GM08714 (cell line): ENCODE data around the gene MAP2K2.

Experiments
- H3K4me3 ChIP-seq: fragments of 200-500 bp; sonication (Bioruptor generic); 2 replicates; pipeline ENCODE4 v1.5.1; 2014; ENCODE audit warnings: mild to moderate bottlenecking, low read length, inconsistent platforms
- ZNF274 ChIP-seq: IDR thresholded peaks from 2 replicates; pipeline ENCODE4 v1.6.1; 2012; ENCODE audit warnings: mild to moderate bottlenecking, low read depth, low read length

Gene MAP2K2

GRCh38 chr19:4115818-4116385, 8.0 kb downstream of the MAP2K2 start:
- TF ChIP-seq ZNF274 = no peak
- H3K4me3 ChIP-seq = no peak overlapping the region; the same call in 1 of the 2 replicates

- H3K4me3 ChIP-seq = peak overlapping the region; percentile 12; the same call in 1 of the 2 replicates
- TF ChIP-seq ZNF274 = no peak
These were observed 8.7 kb downstream of the MAP2K2 start for GRCh38 chr19:4115050-4115817.

GRCh38 chr19:4114181-4114580, 9.7 kb downstream of the MAP2K2 start:
- no peak overlapping the region for H3K4me3 ChIP-seq
- TF ChIP-seq ZNF274 = no peak

GRCh38 chr19:4113398-4114088, 10.4 kb downstream of the MAP2K2 start:
- no peak overlapping the region for H3K4me3 ChIP-seq
- TF ChIP-seq ZNF274 = no peak

GRCh38 chr19:4112367-4112766, 11.6 kb downstream of the MAP2K2 start:
- H3K4me3 ChIP-seq = no peak overlapping the region
- TF ChIP-seq ZNF274 = no peak

GRCh38 chr19:4109626-4109945, 14.3 kb downstream of the MAP2K2 start:
- no peak for TF ChIP-seq ZNF274
- no peak overlapping the region for H3K4me3 ChIP-seq

- no peak overlapping the region; the same call in 1 of the 2 replicates for H3K4me3 ChIP-seq
- no peak for TF ChIP-seq ZNF274
These were observed 14.9 kb downstream of the MAP2K2 start for GRCh38 chr19:4108767-4109625.

GRCh38 chr19:4103080-4103433, 20.9 kb downstream of the MAP2K2 start:
- TF ChIP-seq ZNF274 = no peak
- H3K4me3 ChIP-seq = no peak overlapping the region

- no peak overlapping the region for H3K4me3 ChIP-seq
- TF ChIP-seq ZNF274 = no peak
These were observed 21.4 kb downstream of the MAP2K2 start for GRCh38 chr19:4102339-4103079.

GRCh38 chr19:4101496-4101770, 22.5 kb downstream of the MAP2K2 start:
- no peak for TF ChIP-seq ZNF274
- H3K4me3 ChIP-seq = no peak overlapping the region

- H3K4me3 ChIP-seq = no peak overlapping the region
- no peak for TF ChIP-seq ZNF274
These were observed 23.1 kb downstream of the MAP2K2 start for GRCh38 chr19:4100647-4101495.

- TF ChIP-seq ZNF274 = no peak
- no peak overlapping the region for H3K4me3 ChIP-seq
These were observed 24.7 kb downstream of the MAP2K2 start for GRCh38 chr19:4099041-4099764.

GRCh38 chr19:4098493-4098892, 25.4 kb downstream of the MAP2K2 start:
- TF ChIP-seq ZNF274 = no peak
- no peak overlapping the region for H3K4me3 ChIP-seq
